GM18502 (cell line): ENCODE data around the gene CELF2.
"Not testable (repeated sequence)": the region's sequence is repeated elsewhere in the genome, so short reads cannot be mapped to it uniquely, and the experiment has no call there.

Source experiments
- ATAC-seq: cut with Tn5 transposase; IDR thresholded peaks from one replicate; pipeline ENCODE4 v1.9.1; 2021; ENCODE audit warnings: mild to moderate bottlenecking; ENCODE audit not compliant: unreplicated experiment, poor library complexity

CELF2 gene

DNA sequence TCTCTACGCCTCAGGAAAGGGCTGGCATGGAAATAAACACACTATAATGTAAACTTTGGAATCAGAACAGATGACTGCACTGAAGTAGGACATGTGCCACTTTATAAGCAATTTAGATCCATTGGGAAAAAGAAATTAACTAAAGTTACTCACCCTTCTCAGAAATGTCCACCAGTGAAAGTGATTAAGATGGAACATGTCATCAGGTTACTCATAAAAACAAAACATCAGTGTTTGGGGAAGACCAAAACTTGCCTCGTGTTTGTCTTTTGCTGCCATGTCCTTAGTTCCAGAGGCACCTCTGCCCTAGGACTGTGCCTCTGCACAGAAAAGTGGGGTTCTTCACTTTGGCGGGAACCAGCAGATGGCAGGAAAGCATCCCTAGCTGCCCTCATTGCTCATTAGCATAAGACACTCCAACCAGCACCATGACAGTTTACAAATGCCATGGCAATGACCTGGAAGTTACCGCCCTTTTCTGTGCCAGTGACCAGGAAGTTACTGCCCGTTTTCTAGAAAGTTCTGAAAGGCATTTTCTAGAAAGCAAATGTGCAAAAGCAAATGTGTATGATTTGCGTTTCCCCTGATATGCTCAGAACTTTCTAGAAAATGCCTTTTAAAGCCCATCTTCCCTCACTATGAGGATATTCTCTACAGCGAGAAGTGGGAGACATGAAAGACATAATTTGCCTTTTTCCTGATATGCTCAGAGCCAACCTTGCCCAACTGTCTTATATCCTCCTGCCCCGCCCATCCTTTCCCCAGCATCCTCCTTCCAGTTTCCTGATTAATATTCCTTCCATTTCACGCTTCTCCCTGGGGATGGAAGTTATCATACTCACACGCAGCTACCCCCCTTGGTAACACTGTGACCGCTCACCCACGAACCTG is 335.6 kb downstream of the CELF2 start:
- no peak for ATAC-seq

DNA sequence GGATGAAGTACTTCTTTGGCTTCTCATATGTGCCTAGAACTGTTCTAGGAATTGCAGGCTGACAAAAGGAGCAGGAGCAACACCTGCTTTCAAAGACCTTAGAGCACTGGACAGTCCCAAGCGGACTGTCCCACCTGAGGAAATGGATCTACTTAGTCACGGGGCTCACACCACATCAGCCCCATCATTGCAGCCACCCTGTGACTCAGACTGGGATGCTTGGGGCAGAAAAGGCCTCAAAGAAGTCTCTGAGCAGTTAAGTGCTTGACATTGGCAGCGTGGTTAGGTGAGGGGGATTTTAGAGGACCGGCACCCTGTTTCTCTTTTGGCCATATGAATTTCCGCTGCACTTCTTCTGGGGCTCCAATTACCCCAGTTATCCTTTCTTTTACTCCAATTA is 337.2 kb downstream of the CELF2 start:
- ATAC-seq, result no peak

DNA sequence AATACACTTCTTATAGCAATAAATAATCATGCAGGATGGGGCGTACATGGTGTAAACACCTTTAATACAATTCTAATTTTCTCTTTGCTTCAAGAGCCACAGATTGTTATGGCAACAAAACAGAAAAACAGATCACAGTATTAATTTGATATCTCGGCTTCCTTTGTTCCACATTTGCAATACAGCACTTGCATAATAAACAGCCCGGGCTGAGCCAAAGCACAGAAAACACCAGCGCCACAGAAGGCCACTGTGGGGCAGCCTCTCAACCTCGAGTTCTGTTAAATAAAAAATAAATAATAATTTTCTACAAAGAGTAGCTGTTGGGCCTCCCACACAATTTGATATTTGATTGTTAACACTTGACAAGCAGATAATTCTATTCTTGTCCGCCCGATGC is 337.9 kb downstream of the CELF2 start:
- ATAC-seq, result no peak

DNA sequence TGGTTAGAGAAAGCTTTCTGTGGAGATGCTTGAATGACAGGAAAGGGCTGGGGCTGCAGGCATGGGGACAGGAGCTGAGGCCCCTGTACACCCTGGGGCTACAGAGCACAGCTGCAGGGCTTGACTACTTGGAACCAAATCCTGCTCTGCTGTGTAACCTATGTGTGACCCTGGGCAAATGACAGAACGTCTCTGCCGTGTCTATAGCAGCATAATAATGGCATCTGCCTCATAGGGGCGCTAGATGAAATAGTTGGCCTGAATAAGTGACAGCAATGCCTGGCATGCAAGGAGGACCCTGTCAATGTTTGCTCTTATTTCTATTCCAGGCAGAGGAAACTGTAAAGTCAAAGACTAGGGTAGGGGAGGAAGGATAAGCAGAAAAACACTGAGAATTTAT is 339.8 kb downstream of the CELF2 start:
- ATAC-seq, result no peak

DNA sequence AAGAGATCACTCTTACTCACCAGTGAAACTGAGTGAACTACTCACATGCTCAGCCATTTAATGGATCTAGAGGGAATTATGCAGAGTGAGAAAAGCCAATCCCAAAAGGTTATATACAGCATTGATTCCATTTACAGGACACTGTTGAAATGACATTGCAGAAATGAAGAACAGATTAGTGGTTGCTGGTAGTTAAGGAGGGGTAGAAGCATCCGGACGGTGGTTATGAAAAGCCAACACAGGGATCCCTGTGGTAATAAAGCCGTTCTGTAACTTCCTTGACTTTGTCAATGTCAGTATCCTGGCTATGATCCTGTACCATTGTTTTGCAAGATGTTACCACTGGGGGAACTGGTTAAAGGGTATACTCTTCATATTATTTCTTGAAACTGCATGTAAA is 340.3 kb downstream of the CELF2 start:
- ATAC-seq, result no peak

DNA sequence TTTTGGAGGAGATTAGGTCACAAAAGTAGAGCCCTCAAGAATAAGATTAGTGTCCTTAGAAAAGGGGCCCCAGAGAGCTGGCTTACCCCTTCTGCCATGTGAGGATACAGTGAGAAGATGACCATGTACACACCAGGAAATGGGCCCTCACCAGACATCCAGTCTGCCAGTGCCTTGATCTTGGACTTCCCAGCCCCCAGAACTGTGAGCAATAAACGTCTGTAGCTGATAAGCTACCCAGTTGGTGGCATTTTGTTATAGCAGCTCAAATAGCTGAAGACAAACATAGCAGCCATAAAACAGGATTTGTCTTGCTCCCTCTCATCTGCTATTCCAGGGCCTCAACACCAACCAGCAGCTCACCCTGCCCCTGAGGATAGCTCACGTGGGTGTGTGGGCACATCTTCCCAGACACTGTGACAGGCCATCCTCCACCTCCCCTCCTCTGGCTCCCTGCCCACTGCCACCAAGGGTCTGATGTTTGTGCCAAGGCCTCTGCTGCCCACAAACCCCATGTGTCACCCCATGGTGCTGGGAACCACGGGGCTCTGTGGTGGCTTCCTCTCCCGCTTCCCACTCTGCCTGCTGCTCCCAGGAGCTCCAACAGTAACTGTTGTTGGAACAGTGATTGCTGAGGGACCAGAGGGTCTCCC is 341.4 kb downstream of the CELF2 start:
- ATAC-seq, result no peak

DNA sequence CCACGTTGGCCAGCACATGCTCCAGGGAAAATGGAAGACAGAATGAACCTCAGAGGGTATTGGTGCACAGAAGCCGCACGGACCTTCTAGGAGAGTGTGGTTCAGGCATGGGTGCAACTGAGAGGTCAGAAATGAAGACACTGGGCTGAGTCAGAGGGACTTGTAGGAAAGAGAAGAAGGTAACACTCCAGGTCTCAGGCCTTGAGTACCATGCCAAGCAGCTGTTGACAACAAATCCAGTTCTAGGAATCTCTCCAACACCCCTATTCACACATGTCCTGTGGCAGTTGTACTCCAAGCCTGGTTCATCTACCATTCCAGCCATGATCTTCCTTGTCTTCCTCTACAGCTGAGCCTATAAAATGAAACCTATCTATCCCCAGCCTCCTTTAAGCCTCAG is 342.2 kb downstream of the CELF2 start:
- no peak for ATAC-seq

DNA sequence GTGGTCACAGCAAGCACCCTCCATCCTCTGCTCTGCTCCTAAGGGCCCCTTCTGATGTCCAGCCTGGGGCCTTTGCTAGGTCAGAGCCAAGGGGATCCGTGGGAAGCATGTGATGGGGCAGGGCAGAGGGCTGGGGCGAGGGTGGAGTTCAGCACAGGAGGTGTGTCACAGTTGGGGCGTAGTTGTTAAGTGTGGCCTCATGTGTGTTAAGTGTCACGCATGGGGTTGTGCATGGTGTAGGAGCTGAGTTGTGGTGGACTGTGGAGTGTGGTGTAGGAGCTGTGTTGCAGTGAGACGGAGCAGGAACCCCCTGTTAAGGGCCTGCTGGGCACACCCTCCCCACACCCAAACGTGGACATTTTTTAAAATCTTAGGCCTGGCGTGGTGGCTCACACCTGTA is 345.8 kb downstream of the CELF2 start:
- no peak for ATAC-seq

DNA sequence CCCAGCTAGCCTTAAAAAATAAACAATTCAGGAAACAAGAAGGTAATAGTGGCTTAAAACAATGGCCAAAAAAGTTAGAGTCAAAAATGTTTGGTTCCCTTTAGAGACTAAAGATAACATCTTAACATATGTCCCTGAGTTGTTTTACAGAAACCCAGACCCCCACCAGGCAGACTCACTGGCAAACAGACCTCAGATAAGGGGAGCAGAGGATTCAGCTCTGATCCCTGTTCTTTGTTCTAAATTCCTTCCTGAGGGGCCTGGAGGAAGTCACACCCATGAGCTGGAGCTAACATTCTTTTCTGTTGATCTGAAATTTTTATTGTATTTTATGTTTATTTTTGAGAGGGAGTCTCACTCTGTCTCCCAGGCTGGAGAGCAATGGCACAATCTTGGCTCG is 346.6 kb downstream of the CELF2 start:
- ATAC-seq, result no peak

DNA sequence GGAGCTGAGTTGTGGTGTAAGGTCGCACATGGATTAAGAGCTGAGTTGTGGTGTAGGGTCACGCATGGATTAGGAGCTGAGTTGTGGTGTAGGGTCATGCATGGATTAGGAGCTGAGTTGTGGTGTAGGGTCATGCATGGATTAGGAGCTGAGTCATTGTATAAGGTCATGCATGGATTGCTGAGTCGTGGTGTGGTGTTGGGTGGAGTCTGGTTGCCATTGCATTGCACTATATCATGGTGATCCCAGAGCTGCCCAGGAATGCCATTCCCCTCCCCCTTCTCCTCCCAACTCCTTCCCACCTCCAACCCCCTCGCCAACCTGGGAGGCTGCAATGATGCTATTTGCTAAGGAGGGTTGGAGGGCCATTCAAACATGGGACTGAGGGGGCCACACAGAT is 349.2 kb downstream of the CELF2 start:
- ATAC-seq, result not testable (repeated sequence)

DNA sequence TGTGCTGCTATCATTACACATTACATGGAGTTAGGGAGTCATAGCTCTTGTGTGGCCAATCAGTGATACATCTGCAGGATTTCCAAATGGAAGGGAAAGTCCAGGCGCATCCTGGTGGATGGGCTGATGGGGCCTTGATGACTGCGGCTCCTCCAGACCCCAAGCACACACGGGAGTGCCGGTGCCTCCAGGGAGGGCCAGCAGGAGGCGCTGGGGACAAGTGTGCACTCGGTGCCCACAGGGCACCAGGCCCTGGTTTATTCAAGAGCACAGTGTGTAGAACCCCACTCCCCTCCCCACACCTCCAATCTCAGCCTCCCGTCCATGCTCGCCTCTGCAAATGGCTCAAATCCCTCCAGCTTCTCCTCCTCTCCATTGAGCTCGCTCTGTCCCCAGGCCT is 349.8 kb downstream of the CELF2 start:
- ATAC-seq, result no peak

DNA sequence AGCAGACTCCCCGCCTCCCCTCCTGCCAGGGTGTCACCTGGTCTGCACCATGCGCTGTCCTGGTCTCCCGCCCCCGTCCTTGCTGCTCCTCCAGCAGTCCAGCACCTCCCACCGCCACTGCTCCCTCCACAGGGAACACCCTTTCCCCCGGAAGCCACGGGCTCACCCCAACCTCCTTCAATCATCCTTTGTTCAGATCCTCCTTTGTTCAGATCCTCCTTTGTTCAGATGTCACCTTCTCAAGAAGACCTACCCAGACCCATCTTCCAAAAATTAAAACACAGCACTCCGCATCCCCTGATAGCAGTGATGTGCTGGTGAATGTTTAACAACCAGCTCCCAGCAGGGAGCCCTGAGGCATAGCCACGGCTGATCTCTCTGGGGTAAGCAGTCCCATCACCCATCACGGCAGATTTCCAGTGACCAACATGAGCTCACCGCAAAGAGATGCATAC is 356.1 kb downstream of the CELF2 start:
- no peak for ATAC-seq

DNA sequence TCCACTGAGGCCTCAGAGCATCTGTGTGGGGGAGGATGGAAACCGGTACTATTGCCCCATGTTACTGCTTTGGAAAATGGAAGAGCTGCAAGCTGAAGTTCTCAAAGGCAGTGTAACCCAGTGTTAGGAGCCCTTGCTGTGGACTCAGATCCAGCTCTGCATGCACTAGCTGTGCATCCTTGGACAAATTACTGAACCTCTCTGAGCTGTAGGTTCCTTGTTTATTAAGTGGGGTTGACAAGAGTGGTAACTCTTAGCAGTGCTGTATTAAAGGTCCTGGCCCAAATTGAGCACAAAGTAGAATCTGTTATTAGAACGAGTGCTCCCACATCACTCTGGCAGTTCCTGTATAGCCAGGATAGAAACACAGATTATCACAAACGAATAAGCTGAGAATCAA is 359.6 kb downstream of the CELF2 start:
- ATAC-seq, result no peak

DNA sequence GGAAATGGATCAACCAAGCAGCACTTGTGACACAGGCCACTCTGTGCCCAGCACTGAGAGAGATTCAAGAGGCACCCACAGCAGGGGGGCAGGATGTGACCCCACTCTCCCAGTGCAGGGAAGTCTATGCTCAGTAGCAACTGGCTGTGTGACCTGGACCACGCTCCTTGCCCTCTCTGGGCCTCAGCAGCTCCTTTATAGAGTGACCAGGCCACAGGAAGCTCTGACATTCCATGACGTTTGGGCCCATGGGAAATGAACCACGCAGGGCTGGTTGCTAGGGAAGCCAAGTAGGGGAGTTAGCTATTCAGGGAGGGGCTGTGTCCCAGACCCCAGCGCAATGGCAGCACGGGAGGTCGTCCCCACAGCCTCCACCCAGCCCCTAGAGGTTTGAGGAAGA is 361.2 kb downstream of the CELF2 start:
- no peak for ATAC-seq

DNA sequence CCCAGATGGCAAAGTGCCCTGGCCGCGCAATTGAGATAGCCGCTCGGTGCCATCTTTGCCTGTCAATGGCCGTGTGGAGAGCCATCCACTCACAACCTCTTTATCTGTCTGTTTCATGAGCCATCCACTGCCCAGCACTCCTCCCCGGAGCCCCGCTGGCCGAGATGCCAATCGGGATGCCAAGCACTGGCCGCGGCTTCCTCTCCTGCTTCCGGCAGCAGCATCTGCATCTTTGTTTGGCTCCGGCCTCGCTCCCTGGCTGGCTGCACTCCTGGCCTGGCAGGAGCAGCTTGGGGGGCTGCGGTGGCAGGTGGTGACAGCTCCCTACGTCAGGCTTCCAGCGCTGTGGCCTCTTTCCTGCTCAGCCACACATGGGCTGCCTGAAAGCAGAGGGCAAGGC is 362.1 kb downstream of the CELF2 start:
- no peak for ATAC-seq

DNA sequence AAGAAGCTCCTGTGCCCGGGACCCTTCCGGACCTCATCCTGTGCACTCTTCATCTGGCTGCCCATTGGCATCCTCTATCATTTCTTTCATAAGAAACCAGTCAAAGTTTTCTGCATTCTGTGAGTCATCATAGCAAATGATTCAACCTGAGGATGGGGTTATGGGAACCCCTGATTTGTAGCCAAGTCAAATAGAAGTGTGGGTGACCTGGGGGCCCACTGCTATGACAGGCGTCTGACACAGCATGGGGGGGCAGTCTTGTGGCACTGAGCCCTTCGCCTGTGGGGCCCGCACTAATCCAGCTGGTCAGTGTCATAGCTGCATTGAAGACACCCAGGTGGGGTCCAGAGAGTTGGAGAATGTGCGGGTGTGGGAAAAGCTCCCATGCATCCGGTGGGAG is 363.4 kb downstream of the CELF2 start:
- ATAC-seq, result no peak

DNA sequence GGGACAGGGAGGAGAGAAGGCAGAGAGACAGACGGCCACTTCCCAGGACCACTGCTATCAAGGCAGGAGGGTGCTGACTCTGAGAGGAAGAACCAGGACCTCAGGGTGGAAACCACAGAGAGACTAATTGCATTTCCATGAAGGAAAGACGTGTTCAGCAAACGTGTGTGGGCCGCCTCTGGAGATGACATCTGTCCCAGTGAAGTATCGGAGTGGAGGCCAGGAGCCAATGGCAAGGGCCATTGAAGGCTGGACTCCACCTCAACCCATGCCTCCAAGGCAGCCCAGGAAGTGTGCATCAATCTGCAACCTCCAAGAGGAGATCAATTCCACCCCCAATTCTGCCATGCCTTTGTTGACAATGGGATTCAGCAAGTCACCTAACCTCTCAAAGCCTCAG is 363.8 kb downstream of the CELF2 start:
- no peak for ATAC-seq

DNA sequence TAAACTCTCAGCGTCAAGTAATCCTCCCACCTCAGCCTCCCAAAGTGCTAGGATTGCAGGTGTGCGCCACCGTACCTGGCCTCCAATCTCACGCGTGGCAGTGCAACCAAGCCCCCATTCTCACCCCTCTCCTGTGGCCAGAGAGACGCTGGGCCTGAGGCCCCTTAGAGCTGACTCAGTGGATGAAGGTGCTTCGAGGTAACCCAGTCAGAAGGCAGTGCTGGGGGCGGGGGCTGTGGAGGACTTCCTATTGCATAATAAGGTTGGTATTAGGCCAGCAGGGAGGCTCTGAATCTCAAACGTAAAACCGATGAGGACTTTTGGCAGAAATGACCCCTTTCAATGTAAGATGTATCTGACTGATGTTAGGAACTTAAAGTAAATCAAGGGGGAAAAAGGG is 364.5 kb downstream of the CELF2 start:
- no peak for ATAC-seq

DNA sequence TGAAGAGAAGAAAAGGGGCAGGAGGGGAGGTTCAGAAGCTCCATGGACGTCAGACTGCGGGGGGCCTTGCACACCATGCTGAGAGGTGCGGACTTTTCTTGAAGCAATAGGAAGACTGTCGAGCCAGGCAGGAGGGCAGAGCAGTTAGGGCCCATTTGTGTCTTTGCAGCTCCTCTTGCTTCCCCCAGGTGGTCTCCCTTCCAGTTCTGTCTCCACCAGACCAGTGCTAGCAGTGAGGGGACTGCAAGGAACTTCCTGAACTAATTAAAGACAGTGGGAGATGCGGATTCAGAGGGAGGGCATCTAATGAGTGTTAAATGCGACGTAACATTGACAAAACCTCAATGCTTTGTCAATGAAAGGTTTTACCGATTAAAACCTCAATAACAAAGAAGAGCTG is 368.4 kb downstream of the CELF2 start:
- no peak for ATAC-seq
